ENCODE data around the gene DCBLD1.
A peak's percentile ranks its signal among the peaks of the same experiment; 100 is the strongest.
"Not testable (repeated sequence)": the region's sequence is repeated elsewhere in the genome, so short reads cannot be mapped to it uniquely, and the experiment has no call there.

The DCBLD1 gene

GRCh38 chr6:117482240-117483003, at the start of gene DCBLD1:
Gene DCBLD1, plus strand, starts transcription at chr6:117482674. Its CDS starts 108 bp downstream, at chr6:117482782.
- peak in 1 of 2 donors; percentile 26 for DNase-seq (ENCODE audit: low read depth in 2 of 2, low spot score in 1 of 2)

- no peak for DNase-seq (ENCODE audit: low read depth in 2 of 2, low spot score in 1 of 2)
Observed at GRCh38 chr6:117440706-117441525, 41.6 kb upstream of the DCBLD1 start.

- DNase-seq (ENCODE audit: low read depth in 2 of 2, low spot score in 1 of 2) = no peak
Observed at GRCh38 chr6:117441824-117442264, 40.6 kb upstream of the DCBLD1 start.

- not testable (repeated sequence) for DNase-seq (ENCODE audit: low read depth in 2 of 2, low spot score in 1 of 2)
Observed at GRCh38 chr6:117442313-117442712, 40.2 kb upstream of the DCBLD1 start.

- DNase-seq (ENCODE audit: low read depth in 2 of 2, low spot score in 1 of 2) = no peak
Observed at GRCh38 chr6:117444600-117444999, 37.9 kb upstream of the DCBLD1 start.

- DNase-seq (ENCODE audit: low read depth in 2 of 2, low spot score in 1 of 2) = no peak
Observed at GRCh38 chr6:117446861-117447260, 35.6 kb upstream of the DCBLD1 start.

- no peak for DNase-seq (ENCODE audit: low read depth in 2 of 2, low spot score in 1 of 2)
Observed at GRCh38 chr6:117448011-117448410, 34.5 kb upstream of the DCBLD1 start.

- DNase-seq (ENCODE audit: low read depth in 2 of 2, low spot score in 1 of 2) = no peak
Observed at GRCh38 chr6:117448732-117449485, 33.6 kb upstream of the DCBLD1 start.

- DNase-seq (ENCODE audit: low read depth in 2 of 2, low spot score in 1 of 2) = peak; percentile 12 to 23
Observed at GRCh38 chr6:117449549-117450439, 32.7 kb upstream of the DCBLD1 start.

- no peak for DNase-seq (ENCODE audit: low read depth in 2 of 2, low spot score in 1 of 2)
Observed at GRCh38 chr6:117451671-117452070, 30.8 kb upstream of the DCBLD1 start.

GRCh38 chr6:117456250-117456649, 26.2 kb upstream of the DCBLD1 start:
- no peak for DNase-seq (ENCODE audit: low read depth in 2 of 2, low spot score in 1 of 2)

- no peak for DNase-seq (ENCODE audit: low read depth in 2 of 2, low spot score in 1 of 2)
Observed at GRCh38 chr6:117456998-117457397, 25.5 kb upstream of the DCBLD1 start.

GRCh38 chr6:117459204-117459944, 23.1 kb upstream of the DCBLD1 start:
- no peak for DNase-seq (ENCODE audit: low read depth in 2 of 2, low spot score in 1 of 2)

- no peak for DNase-seq (ENCODE audit: low read depth in 2 of 2, low spot score in 1 of 2)
Observed at GRCh38 chr6:117463762-117464665, 18.5 kb upstream of the DCBLD1 start.

- DNase-seq (ENCODE audit: low read depth in 2 of 2, low spot score in 1 of 2) = no peak
Observed at GRCh38 chr6:117464700-117465099, 17.8 kb upstream of the DCBLD1 start.

GRCh38 chr6:117465691-117466090, 16.8 kb upstream of the DCBLD1 start:
- DNase-seq (ENCODE audit: low read depth in 2 of 2, low spot score in 1 of 2) = no peak

- no peak for DNase-seq (ENCODE audit: low read depth in 2 of 2, low spot score in 1 of 2)
Observed at GRCh38 chr6:117467876-117468275, 14.6 kb upstream of the DCBLD1 start.

GRCh38 chr6:117468527-117468926, 13.9 kb upstream of the DCBLD1 start:
- not testable (repeated sequence) for DNase-seq (ENCODE audit: low read depth in 2 of 2, low spot score in 1 of 2)

GRCh38 chr6:117469356-117469755, 13.1 kb upstream of the DCBLD1 start:
- no peak for DNase-seq (ENCODE audit: low read depth in 2 of 2, low spot score in 1 of 2)
